GM21447 (cell line): ENCODE results near the gene CREB5.
"Not testable (repeated sequence)": the region's sequence is repeated elsewhere in the genome, so short reads cannot be mapped to it uniquely, and the experiment has no call there.

Experiments used
- ATAC-seq: cut with Tn5 transposase; IDR thresholded peaks from one replicate; pipeline ENCODE4 v1.9.1; 2021; ENCODE audit not compliant: unreplicated experiment

Gene CREB5

GRCh38 chr7:28411876-28412662 lies at the start of gene CREB5:
Gene CREB5 (plus strand): TSS chr7:28412518. CDS start chr7:28412915, 397 bp downstream.
- ATAC-seq = no peak

GRCh38 chr7:28362812-28363211 lies 49.5 kb upstream of the CREB5 start:
- no peak for ATAC-seq

- no peak for ATAC-seq
Measured at GRCh38 chr7:28364082-28364481, 48.2 kb upstream of the CREB5 start.

- no peak for ATAC-seq
Measured at GRCh38 chr7:28369523-28369922, 42.8 kb upstream of the CREB5 start.

GRCh38 chr7:28371846-28372245 lies 40.5 kb upstream of the CREB5 start:
- ATAC-seq = no peak

- no peak for ATAC-seq
Measured at GRCh38 chr7:28373990-28374389, 38.3 kb upstream of the CREB5 start.

GRCh38 chr7:28375729-28376128 lies 36.6 kb upstream of the CREB5 start:
- no peak for ATAC-seq

GRCh38 chr7:28376634-28377033 lies 35.7 kb upstream of the CREB5 start:
- no peak for ATAC-seq

- no peak for ATAC-seq
Measured at GRCh38 chr7:28378574-28379149, 33.7 kb upstream of the CREB5 start.

- no peak for ATAC-seq
Measured at GRCh38 chr7:28381466-28381865, 30.9 kb upstream of the CREB5 start.

GRCh38 chr7:28382144-28382543 lies 30.2 kb upstream of the CREB5 start:
- ATAC-seq = no peak

- no peak for ATAC-seq
Measured at GRCh38 chr7:28383975-28384374, 28.3 kb upstream of the CREB5 start.

- no peak for ATAC-seq
Measured at GRCh38 chr7:28389504-28390395, 22.6 kb upstream of the CREB5 start.

- no peak for ATAC-seq
Measured at GRCh38 chr7:28390426-28390825, 21.9 kb upstream of the CREB5 start.

GRCh38 chr7:28392289-28392688 lies 20.0 kb upstream of the CREB5 start:
- no peak for ATAC-seq

GRCh38 chr7:28395404-28395803 lies 16.9 kb upstream of the CREB5 start:
- no peak for ATAC-seq

GRCh38 chr7:28395831-28396230 lies 16.5 kb upstream of the CREB5 start:
- no peak for ATAC-seq

- ATAC-seq = no peak
Measured at GRCh38 chr7:28397141-28397540, 15.2 kb upstream of the CREB5 start.

- no peak for ATAC-seq
Measured at GRCh38 chr7:28400838-28401360, 11.4 kb upstream of the CREB5 start.

GRCh38 chr7:28401567-28401966 lies 10.8 kb upstream of the CREB5 start:
- ATAC-seq = not testable (repeated sequence)

- ATAC-seq = no peak
Measured at GRCh38 chr7:28405662-28406061, 6.7 kb upstream of the CREB5 start.
